Measurements from ENCODE around the gene LPIN1. TPM values are rescaled to one million over a fixed set of nuclear protein-coding genes. Genes with fewer than 3 reads are reported as not detected.

Gene LPIN1
- total and polyA plus RNA-seq, 2 of the 8 experiments (the other 6 are each of a cell fraction or from before 2014, with no cell fraction given) = 4.3 to 9.8 TPM

GRCh38 chr2:11829947-11830707 is 83.7 kb downstream of the LPIN1 start (continued):
- no peak for TF ChIP-seq RXRA (IDR thresholded peaks at IDR 0.05; ENCODE audit: insufficient read depth, low read depth, low read length)
- TF ChIP-seq RAD21 (IDR thresholded peaks at IDR 0.05 in 1 of 2, conservative IDR thresholded peaks at IDR 0.05 in 1 of 2; ENCODE audit: low read depth in 2 of 2, low read length in 2 of 2) = peak; percentile 75 to 87
- TF ChIP-seq SP1 (IDR thresholded peaks at IDR 0.05; ENCODE audit: low read depth, low read length) = peak; percentile 6; the same call in 1 of the 2 replicates
- no peak for TF ChIP-seq SP4 (IDR thresholded peaks at IDR 0.05; ENCODE audit: low read length)
- TF ChIP-seq GABPA (IDR thresholded peaks at IDR 0.05; ENCODE audit: borderline replicate concordance, insufficient read depth, low read length) = no peak
- no peak for TF ChIP-seq ATF3 (IDR thresholded peaks at IDR 0.05; ENCODE audit: insufficient read depth, low read depth, low read length)
- no peak for TF ChIP-seq KDM4A (IDR thresholded peaks at IDR 0.05; ENCODE audit: low read depth, low read length, severe bottlenecking)
- peak; percentile 78 for TF ChIP-seq JUND (IDR thresholded peaks at IDR 0.05; ENCODE audit: low read length)
- no peak for TF ChIP-seq EZH2 (IDR thresholded peaks at IDR 0.05; ENCODE audit: low read depth, low read length, severe bottlenecking)
- no peak for TF ChIP-seq E2F6 (IDR thresholded peaks at IDR 0.05)
- no peak for TF ChIP-seq MAFK (IDR thresholded peaks at IDR 0.05; ENCODE audit: low read depth, low read length)
- peak; percentile 52; the same call in 1 of the 2 replicates for TF ChIP-seq TEAD4 (IDR thresholded peaks at IDR 0.05; ENCODE audit: low read depth, low read length)
- TF ChIP-seq TAF1 (IDR thresholded peaks at IDR 0.05; ENCODE audit: low read depth, low read length) = no peak
- no peak for TF ChIP-seq NANOG (IDR thresholded peaks at IDR 0.05; ENCODE audit: insufficient read depth, low read depth, low read length, poor library complexity, severe bottlenecking)
- TF ChIP-seq SIN3A (conservative IDR thresholded peaks at IDR 0.05 in 1 of 2, IDR thresholded peaks at IDR 0.05 in 1 of 2; ENCODE audit: low read depth in 1 of 2, low read length in 2 of 2) = no peak
- no peak for TF ChIP-seq BCL11A (IDR thresholded peaks at IDR 0.05; ENCODE audit: low read depth in 2 of 2, low read length in 2 of 2)
- no peak for TF ChIP-seq CREB1 (IDR thresholded peaks at IDR 0.05)
- TF ChIP-seq POLR2AphosphoS5 (IDR thresholded peaks at IDR 0.05; ENCODE audit: low read depth, low read length) = peak; percentile 33; the same call in 1 of the 2 replicates
- TF ChIP-seq EGR1 (IDR thresholded peaks at IDR 0.05; ENCODE audit: borderline replicate concordance, low read depth, low read length) = no peak

Data from H1 (cell line).